WTC11 (cell line): Measurements from ENCODE around the gene DNM3.

Experiments
- CBFB ChIP-seq: sonication (generic); formaldehyde crosslinking; IDR thresholded peaks from 2 replicates; pipeline ENCODE4 v1.8.1; 2022; ENCODE audit warnings: mild to moderate bottlenecking, low read depth, missing genetic modification reagents
- MYBL2 ChIP-seq: sonication (generic); formaldehyde crosslinking; IDR thresholded peaks from 2 replicates; pipeline ENCODE4 v1.8.1; 2023; ENCODE audit warnings: mild to moderate bottlenecking, moderate library complexity, missing genetic modification reagents
- TEAD1 ChIP-seq: sonication (generic); formaldehyde crosslinking; IDR thresholded peaks from 2 replicates; pipeline ENCODE4 v1.8.0; 2022; ENCODE audit warnings: mild to moderate bottlenecking, missing genetic modification reagents
- ZNF263 ChIP-seq: sonication (generic); formaldehyde crosslinking; IDR thresholded peaks from 2 replicates; pipeline ENCODE4 v1.8.1; 2022; ENCODE audit warnings: low read depth, mild to moderate bottlenecking, moderate library complexity, missing genetic modification reagents
- TF ChIP-seq, protein P1 (sequence below): fragments of 200-600 bp; IDR thresholded peaks from 2 replicates; pipeline ENCODE4 v1.8.0; 2022; ENCODE audit warnings: antibody characterized with exemption
- TF ChIP-seq, protein P2 (sequence below): sonication (generic); formaldehyde crosslinking; IDR thresholded peaks from 2 replicates; pipeline ENCODE4 v1.8.0; 2022; ENCODE audit warnings: mild to moderate bottlenecking, missing genetic modification reagents
- TF ChIP-seq, protein P3 (sequence below): sonication (generic); formaldehyde crosslinking; IDR thresholded peaks from 2 replicates; pipeline ENCODE4 v1.8.1; 2022; ENCODE audit warnings: low read depth, missing genetic modification reagents, borderline replicate concordance
- TF ChIP-seq, protein P4 (sequence below): sonication (generic); formaldehyde crosslinking; IDR thresholded peaks from 2 replicates; pipeline ENCODE4 v1.8.1; 2022; ENCODE audit warnings: low read depth, mild to moderate bottlenecking, moderate library complexity, missing genetic modification reagents, borderline replicate concordance

DNA sequence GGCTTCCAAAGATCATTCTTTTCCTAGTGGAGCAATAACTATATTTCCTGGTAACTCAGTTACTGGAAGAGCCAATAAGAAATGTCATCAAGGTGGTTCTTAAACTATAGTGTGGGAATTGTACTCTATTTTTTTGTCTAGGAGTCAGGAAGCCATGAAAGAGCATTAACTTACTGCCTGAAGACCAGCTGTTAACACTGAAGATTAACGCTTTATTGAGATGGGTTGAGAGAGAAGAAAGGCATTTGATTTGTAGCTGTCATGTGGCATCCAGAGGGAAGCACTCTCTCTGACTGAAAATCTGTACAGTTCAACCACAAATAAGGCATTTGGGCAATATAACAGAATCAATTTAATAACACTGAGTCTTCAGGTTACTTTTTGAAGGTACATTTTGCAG lies 76.0 kb downstream of the DNM3 start:
- TF ChIP-seq, protein P1, sequence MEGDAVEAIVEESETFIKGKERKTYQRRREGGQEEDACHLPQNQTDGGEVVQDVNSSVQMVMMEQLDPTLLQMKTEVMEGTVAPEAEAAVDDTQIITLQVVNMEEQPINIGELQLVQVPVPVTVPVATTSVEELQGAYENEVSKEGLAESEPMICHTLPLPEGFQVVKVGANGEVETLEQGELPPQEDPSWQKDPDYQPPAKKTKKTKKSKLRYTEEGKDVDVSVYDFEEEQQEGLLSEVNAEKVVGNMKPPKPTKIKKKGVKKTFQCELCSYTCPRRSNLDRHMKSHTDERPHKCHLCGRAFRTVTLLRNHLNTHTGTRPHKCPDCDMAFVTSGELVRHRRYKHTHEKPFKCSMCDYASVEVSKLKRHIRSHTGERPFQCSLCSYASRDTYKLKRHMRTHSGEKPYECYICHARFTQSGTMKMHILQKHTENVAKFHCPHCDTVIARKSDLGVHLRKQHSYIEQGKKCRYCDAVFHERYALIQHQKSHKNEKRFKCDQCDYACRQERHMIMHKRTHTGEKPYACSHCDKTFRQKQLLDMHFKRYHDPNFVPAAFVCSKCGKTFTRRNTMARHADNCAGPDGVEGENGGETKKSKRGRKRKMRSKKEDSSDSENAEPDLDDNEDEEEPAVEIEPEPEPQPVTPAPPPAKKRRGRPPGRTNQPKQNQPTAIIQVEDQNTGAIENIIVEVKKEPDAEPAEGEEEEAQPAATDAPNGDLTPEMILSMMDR: no peak
- no peak for TF ChIP-seq TEAD1 (CRISPR knock-in tag)
- no peak for TF ChIP-seq CBFB (CRISPR knock-in tag)
- TF ChIP-seq, protein P2, sequence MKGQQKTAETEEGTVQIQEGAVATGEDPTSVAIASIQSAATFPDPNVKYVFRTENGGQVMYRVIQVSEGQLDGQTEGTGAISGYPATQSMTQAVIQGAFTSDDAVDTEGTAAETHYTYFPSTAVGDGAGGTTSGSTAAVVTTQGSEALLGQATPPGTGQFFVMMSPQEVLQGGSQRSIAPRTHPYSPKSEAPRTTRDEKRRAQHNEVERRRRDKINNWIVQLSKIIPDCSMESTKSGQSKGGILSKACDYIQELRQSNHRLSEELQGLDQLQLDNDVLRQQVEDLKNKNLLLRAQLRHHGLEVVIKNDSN (CRISPR knock-in tag): no peak
- TF ChIP-seq, protein P3, sequence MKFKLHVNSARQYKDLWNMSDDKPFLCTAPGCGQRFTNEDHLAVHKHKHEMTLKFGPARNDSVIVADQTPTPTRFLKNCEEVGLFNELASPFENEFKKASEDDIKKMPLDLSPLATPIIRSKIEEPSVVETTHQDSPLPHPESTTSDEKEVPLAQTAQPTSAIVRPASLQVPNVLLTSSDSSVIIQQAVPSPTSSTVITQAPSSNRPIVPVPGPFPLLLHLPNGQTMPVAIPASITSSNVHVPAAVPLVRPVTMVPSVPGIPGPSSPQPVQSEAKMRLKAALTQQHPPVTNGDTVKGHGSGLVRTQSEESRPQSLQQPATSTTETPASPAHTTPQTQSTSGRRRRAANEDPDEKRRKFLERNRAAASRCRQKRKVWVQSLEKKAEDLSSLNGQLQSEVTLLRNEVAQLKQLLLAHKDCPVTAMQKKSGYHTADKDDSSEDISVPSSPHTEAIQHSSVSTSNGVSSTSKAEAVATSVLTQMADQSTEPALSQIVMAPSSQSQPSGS (CRISPR knock-in tag): no peak
- TF ChIP-seq, protein P4, sequence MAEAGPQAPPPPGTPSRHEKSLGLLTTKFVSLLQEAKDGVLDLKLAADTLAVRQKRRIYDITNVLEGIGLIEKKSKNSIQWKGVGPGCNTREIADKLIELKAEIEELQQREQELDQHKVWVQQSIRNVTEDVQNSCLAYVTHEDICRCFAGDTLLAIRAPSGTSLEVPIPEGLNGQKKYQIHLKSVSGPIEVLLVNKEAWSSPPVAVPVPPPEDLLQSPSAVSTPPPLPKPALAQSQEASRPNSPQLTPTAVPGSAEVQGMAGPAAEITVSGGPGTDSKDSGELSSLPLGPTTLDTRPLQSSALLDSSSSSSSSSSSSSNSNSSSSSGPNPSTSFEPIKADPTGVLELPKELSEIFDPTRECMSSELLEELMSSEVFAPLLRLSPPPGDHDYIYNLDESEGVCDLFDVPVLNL (CRISPR knock-in tag): no peak
- TF ChIP-seq ZNF263: no peak
- no peak for TF ChIP-seq MYBL2 (CRISPR knock-in tag)
